Endothelial cell (in vitro differentiated cells): Measurements from ENCODE around the gene NBEA. TPM values are rescaled to one million over a fixed set of nuclear protein-coding genes. Genes with fewer than 3 reads are reported as not detected.

Source experiments
- DNase-seq: peaks from one replicate; pipeline ENCODE4 v3.0.0; 2021; ENCODE audit warnings: low spot score
- H3K27ac Mint-ChIP-seq: one replicate; pipeline ENCODE4 v1.8.0; 2021; ENCODE audit warnings: mixed read lengths, inconsistent platforms; ENCODE audit not compliant: unreplicated experiment
- H3K27me3 Mint-ChIP-seq: one replicate; pipeline ENCODE4 v1.8.0; 2021; ENCODE audit warnings: mild to moderate bottlenecking, moderate library complexity, mixed read lengths, inconsistent platforms; ENCODE audit not compliant: unreplicated experiment
- H3K36me3 Mint-ChIP-seq: one replicate; pipeline ENCODE4 v1.8.0; 2021; ENCODE audit warnings: mild to moderate bottlenecking, low read depth, mixed read lengths, inconsistent platforms; ENCODE audit not compliant: unreplicated experiment
- H3K4me1 Mint-ChIP-seq: one replicate; pipeline ENCODE4 v1.8.0; 2021; ENCODE audit warnings: mild to moderate bottlenecking, mixed read lengths, inconsistent platforms; ENCODE audit not compliant: unreplicated experiment
- H3K4me3 Mint-ChIP-seq: one replicate; pipeline ENCODE4 v1.8.0; 2021; ENCODE audit warnings: mild to moderate bottlenecking, mixed read lengths, inconsistent platforms; ENCODE audit not compliant: unreplicated experiment
- H3K9me3 Mint-ChIP-seq: one replicate; pipeline ENCODE4 v1.8.0; 2021; ENCODE audit warnings: mixed read lengths, inconsistent platforms; ENCODE audit not compliant: unreplicated experiment
- total RNA-seq: library from RNA; stranded (reverse); fragmentation: NEBNext Ultra II Directional; extraction: Animal tissue kit (Norgen Biotek cat#: 25700); gene quantifications from one replicate; pipeline ENCODE4 v1.2.1, GENCODE V29; 2021; ENCODE audit not compliant: unreplicated experiment
- TF ChIP-seq, protein P1 (sequence below): fragments of 200-600 bp; sonication (generic); IDR thresholded peaks from one replicate; pipeline ENCODE4 v1.5.0; 2021; ENCODE audit warnings: antibody characterized with exemption; ENCODE audit not compliant: unreplicated experiment

NBEA gene
- total RNA-seq, 1 donor from 2014 or later = 11.7 TPM

DNA sequence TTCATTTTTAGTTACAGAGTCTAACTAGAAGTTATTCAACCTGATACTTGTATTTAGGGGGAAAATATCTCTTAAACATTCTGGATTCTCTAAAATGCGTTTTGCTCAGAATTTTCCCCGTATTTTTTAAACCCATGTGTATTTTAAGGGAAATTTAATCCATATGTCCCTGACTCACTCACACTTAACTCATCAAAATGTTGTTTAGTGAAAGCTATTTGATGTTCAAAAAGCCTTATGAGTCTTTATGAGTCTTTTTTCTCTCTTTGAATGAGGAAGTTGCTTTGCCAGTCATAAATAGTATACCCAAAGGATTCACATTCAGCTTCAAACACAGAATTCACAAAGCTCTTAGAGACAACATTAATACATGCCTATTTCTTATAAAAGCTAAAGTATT, 518.0 kb downstream of the NBEA start:
- TF ChIP-seq, protein P1, sequence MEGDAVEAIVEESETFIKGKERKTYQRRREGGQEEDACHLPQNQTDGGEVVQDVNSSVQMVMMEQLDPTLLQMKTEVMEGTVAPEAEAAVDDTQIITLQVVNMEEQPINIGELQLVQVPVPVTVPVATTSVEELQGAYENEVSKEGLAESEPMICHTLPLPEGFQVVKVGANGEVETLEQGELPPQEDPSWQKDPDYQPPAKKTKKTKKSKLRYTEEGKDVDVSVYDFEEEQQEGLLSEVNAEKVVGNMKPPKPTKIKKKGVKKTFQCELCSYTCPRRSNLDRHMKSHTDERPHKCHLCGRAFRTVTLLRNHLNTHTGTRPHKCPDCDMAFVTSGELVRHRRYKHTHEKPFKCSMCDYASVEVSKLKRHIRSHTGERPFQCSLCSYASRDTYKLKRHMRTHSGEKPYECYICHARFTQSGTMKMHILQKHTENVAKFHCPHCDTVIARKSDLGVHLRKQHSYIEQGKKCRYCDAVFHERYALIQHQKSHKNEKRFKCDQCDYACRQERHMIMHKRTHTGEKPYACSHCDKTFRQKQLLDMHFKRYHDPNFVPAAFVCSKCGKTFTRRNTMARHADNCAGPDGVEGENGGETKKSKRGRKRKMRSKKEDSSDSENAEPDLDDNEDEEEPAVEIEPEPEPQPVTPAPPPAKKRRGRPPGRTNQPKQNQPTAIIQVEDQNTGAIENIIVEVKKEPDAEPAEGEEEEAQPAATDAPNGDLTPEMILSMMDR = no peak
- Mint-ChIP-seq H3K27me3 (no peaks in the 10 kb centered on the region), H3K9me3 (no peaks in the 10 kb centered on the region), H3K27ac (no peak overlapping the region), H3K4me1 (no peaks in the 10 kb centered on the region), H3K4me3 (no peak overlapping the region), H3K36me3 (no peaks in the 10 kb centered on the region)
- no peak for DNase-seq

DNA sequence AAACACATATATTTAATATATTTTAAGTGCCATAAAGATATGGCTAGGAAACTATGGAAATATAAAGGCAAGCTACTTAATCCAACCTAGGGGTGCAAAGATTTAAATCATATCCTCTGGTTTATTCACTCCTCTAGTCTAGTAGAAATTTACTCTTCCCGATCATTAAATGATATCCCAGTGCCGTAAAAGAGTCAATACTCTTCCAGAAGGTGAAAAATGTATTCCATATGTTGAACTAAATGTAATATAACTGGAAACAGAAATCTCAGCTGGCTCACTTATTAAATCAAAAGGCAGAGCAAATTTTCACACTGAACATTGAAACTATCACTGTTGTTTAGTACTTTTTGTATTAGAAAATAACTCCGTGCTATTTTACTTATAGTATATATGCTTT, 523.3 kb downstream of the NBEA start:
- H3K4me3 Mint-ChIP-seq = no peak overlapping the region
- H3K36me3 Mint-ChIP-seq = no peaks in the 10 kb centered on the region
- H3K4me1 Mint-ChIP-seq = peaks cover 5% of the 10 kb centered on the region
- no peaks in the 10 kb centered on the region for H3K9me3 Mint-ChIP-seq
- H3K27me3 Mint-ChIP-seq = peaks cover under 1% of the 10 kb centered on the region
- H3K27ac Mint-ChIP-seq = no peak overlapping the region
- DNase-seq = no peak
- TF ChIP-seq, protein P1 = no peak

DNA sequence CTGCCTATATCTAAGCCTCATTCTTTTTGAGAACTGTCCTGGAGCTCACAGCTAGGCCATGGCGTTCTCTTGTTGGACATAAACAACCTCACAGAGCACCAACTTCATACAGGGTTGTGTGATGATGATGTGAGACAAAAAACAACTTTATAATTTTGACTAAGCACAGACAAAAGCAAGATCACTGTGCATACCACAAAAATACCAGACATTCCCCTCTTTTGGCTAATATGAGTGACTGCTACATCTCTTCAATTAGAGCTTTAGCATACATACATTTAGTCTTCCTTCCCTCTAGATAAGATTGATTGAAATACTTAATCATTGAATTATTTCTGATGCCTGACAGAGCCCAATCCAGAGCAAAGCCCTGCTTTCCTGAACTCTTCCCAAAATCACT, 526.1 kb downstream of the NBEA start:
- TF ChIP-seq, protein P1 = no peak
- Mint-ChIP-seq H3K4me1 (peaks cover 18% of the 10 kb centered on the region), H3K4me3 (no peak overlapping the region), H3K27ac (no peak overlapping the region), H3K9me3 (no peaks in the 10 kb centered on the region), H3K27me3 (peaks cover 4% of the 10 kb centered on the region), H3K36me3 (no peaks in the 10 kb centered on the region)
- no peak for DNase-seq

DNA sequence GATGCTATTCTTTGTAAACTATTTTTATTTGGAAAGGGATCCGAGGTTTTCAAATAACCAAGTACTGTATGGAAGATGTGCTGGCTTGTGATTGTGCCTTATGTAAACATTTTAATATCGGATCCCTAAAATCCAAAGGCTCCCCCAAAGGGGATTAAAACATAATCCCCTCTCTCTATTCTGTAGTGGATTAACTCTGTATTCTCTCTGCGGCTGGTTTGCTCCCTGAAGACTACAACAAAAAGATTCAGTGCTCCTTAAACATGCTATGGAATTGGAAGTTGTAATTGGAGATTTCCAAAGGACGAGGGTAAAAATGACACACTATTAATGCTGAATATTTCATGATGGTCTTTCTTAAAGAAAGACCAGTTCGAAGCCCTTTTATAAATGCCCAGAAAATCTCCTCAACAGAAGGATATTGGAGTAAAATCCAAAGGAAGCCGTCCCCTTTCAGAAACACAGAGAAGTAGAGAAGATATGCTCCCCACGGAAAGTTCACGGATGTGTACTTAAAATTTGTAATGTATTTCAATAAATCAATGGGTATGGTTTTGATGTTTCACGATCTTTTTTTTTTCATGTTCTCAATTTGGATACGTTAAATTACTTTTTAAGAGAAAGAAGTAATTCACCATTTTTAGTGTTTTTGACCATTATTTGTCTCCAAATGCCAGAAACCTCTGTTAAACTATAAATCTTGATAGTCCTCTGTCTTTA, 527.9 kb downstream of the NBEA start:
- H3K36me3 Mint-ChIP-seq = no peaks in the 10 kb centered on the region
- no peak for DNase-seq
- peaks cover 11% of the 10 kb centered on the region for H3K27me3 Mint-ChIP-seq
- TF ChIP-seq, protein P1 = no peak
- H3K4me3 Mint-ChIP-seq = peak overlapping the region; percentile 89
- no peak overlapping the region for H3K27ac Mint-ChIP-seq
- H3K9me3 Mint-ChIP-seq = no peaks in the 10 kb centered on the region
- peaks cover 24% of the 10 kb centered on the region for H3K4me1 Mint-ChIP-seq
